Liver (tissue), 9 donors: ENCODE data around the gene SMIM35. TPM values are rescaled to one million over a fixed set of nuclear protein-coding genes. Genes with fewer than 3 reads are reported as not detected.

ENCODE experiments used
- DNase-seq: peaks from one replicate; pipeline ENCODE4 v3.0.0-alpha.2; 2017; ENCODE audit warnings: low spot score
- H3K27ac ChIP-seq, 2 donors: one replicate each; pipeline ENCODE4 v1.7.0; 2013; ENCODE audit warnings: inconsistent platforms in 2 of 2, low read length in 2 of 2, control low read depth in 1 of 2, low read depth in 1 of 2, mild to moderate bottlenecking in 1 of 2
- H3K27me3 ChIP-seq, 4 donors: one replicate each; pipeline versions ENCODE4 v1.6.1 to v1.7.0; 2013; ENCODE audit warnings: low read length in 3 of 4, inconsistent platforms in 1 of 4, mild to moderate bottlenecking in 1 of 4, moderate library complexity in 1 of 4; ENCODE audit not compliant: control insufficient read depth in 4 of 4, insufficient read depth in 4 of 4
- H3K36me3 ChIP-seq, 4 donors: one replicate each; pipeline versions ENCODE4 v1.6.1 to v1.7.0; 2013; ENCODE audit warnings: low read length in 3 of 4, mild to moderate bottlenecking in 3 of 4, low read depth in 1 of 4, moderate library complexity in 1 of 4; ENCODE audit not compliant: control insufficient read depth in 4 of 4, insufficient read depth in 3 of 4
- H3K4me1 ChIP-seq, 4 donors: one replicate each; pipeline versions ENCODE4 v1.6.1 to v1.7.0; 2013; ENCODE audit warnings: low read length in 3 of 4, mild to moderate bottlenecking in 3 of 4, moderate library complexity in 1 of 4; ENCODE audit not compliant: control insufficient read depth in 4 of 4, insufficient read depth in 4 of 4
- H3K4me3 ChIP-seq, 3 donors: one replicate each; pipeline versions ENCODE4 v1.6.1 to v1.7.0; 2013; ENCODE audit warnings: low read length in 3 of 3, control low read depth in 1 of 3, low read depth in 1 of 3, mild to moderate bottlenecking in 1 of 3
- H3K9ac ChIP-seq, 2 donors: one replicate each; pipeline ENCODE4 v1.7.0; 2013; ENCODE audit warnings: low read length in 2 of 2, mild to moderate bottlenecking in 2 of 2, moderate library complexity in 2 of 2, control low read depth in 1 of 2, low read depth in 1 of 2
- H3K9me3 ChIP-seq, 4 donors: one replicate each; pipeline versions ENCODE4 v1.6.1 to v1.7.0; 2013; ENCODE audit warnings: low read length in 3 of 4; ENCODE audit not compliant: control insufficient read depth in 4 of 4
- CTCF ChIP-seq: fragments of 150-350 bp; IDR thresholded peaks from 2 replicates; pipeline ENCODE4 v1.5.1; 2017; ENCODE audit warnings: improper control_type of control experiment, low read depth, low read length; ENCODE audit not compliant: missing input control
- EGR1 ChIP-seq, 2 donors: IDR thresholded peaks; 2 replicates each; pipeline ENCODE4 v1.6.1; 2016 to 2018; ENCODE audit warnings: antibody characterized with exemption in 2 of 2, low read depth in 2 of 2
- FOXA1 ChIP-seq: IDR thresholded peaks from 2 replicates; pipeline ENCODE4 v1.6.1; 2016; ENCODE audit warnings: antibody characterized with exemption
- FOXA2 ChIP-seq: IDR thresholded peaks from 2 replicates; pipeline ENCODE4 v1.6.1; 2016; ENCODE audit warnings: antibody characterized with exemption
- GABPA ChIP-seq, 2 donors: IDR thresholded peaks in 1 of 2; conservative IDR thresholded peaks in 1 of 2; 2 replicates each; pipeline ENCODE4 v1.6.1; 2016; ENCODE audit warnings: antibody characterized with exemption in 2 of 2, mild to moderate bottlenecking in 1 of 2, moderate library complexity in 1 of 2
- HNF4A ChIP-seq, 2 donors: conservative IDR thresholded peaks; 2 replicates each; pipeline ENCODE4 v1.6.1; 2016; ENCODE audit warnings: antibody characterized with exemption in 2 of 2, mild to moderate bottlenecking in 2 of 2
- HNF4G ChIP-seq: IDR thresholded peaks from 2 replicates; pipeline ENCODE4 v1.6.1; 2016; ENCODE audit warnings: antibody characterized with exemption
- JUND ChIP-seq, 2 donors: IDR thresholded peaks; 2 replicates each; pipeline ENCODE4 v1.6.1; 2016; ENCODE audit warnings: antibody characterized with exemption in 2 of 2
- NR2F2 ChIP-seq: IDR thresholded peaks from 2 replicates; pipeline ENCODE4 v1.6.1; 2016; ENCODE audit warnings: antibody characterized with exemption
- RAD21 ChIP-seq, 2 donors: IDR thresholded peaks; 2 replicates each; pipeline ENCODE4 v1.6.1; 2016; ENCODE audit warnings: antibody characterized with exemption in 2 of 2, mild to moderate bottlenecking in 2 of 2
- RXRA ChIP-seq, 2 donors: IDR thresholded peaks; 2 replicates each; pipeline ENCODE4 v1.6.1; 2017 to 2018; ENCODE audit warnings: antibody characterized with exemption in 2 of 2, mild to moderate bottlenecking in 1 of 2
- SP1 ChIP-seq: IDR thresholded peaks from 2 replicates; pipeline ENCODE4 v1.6.1; 2018; ENCODE audit warnings: antibody characterized with exemption, mild to moderate bottlenecking
- TAF1 ChIP-seq: conservative IDR thresholded peaks from 2 replicates; pipeline ENCODE4 v1.6.1; 2016; ENCODE audit warnings: antibody characterized with exemption, mild to moderate bottlenecking
- YY1 ChIP-seq: IDR thresholded peaks from 2 replicates; pipeline ENCODE4 v1.6.1; 2016; ENCODE audit warnings: antibody characterized with exemption, mild to moderate bottlenecking
- WGBS: extraction: QIAGEN DNeasy Blood & Tissue Kit; methylation state at CpG from one replicate; pipeline ENCODE4 v1.1.7; 2013; 5-methylcytosine and 5-hydroxymethylcytosine counted together
- polyA plus RNA-seq, 2 donors: library from polyadenylated mRNA; stranded (reverse) in 1 of 2; unstranded in 1 of 2; fragments of 200-250 nt in 1 of 2; fragments of >200 nt in 1 of 2; fragmentation: Nextera tagmentation in 1 of 2; extraction: Ambion mirVana in 1 of 2; gene quantifications; one replicate each; pipeline versions ENCODE4 v1.2.1 to v1.2.3, GENCODE V29; 2013 to 2015
- total RNA-seq, 2 donors: library from RNA; depleted of rRNA; stranded (reverse); fragments of >200 nt; gene quantifications; one replicate each; pipeline ENCODE4 v1.2.3, GENCODE V29; 2014
- TF ChIP-seq, protein P1 (sequence below): IDR thresholded peaks from 2 replicates; pipeline ENCODE4 v1.6.1; 2016; ENCODE audit warnings: antibody characterized with exemption
- TF ChIP-seq, protein P2 (sequence below): IDR thresholded peaks from 2 replicates; pipeline ENCODE4 v1.6.1; 2016; ENCODE audit warnings: antibody characterized with exemption
- TF ChIP-seq, protein P3 (sequence below): IDR thresholded peaks from 2 replicates; pipeline ENCODE4 v1.6.1; 2016; ENCODE audit warnings: antibody characterized with exemption
- TF ChIP-seq, protein P4 (sequence below): IDR thresholded peaks from 2 replicates; pipeline ENCODE4 v1.6.1; 2016; ENCODE audit warnings: antibody characterized with exemption, mild to moderate bottlenecking
- donor health status: healthy.
- donor health status: healthy.
- donor health status: healthy.
- donor health status: healthy.
- donor health status: healthy.

SMIM35 gene
- total and polyA plus RNA-seq, 4 donors: 0.07 TPM; not detected in 3

DNA sequence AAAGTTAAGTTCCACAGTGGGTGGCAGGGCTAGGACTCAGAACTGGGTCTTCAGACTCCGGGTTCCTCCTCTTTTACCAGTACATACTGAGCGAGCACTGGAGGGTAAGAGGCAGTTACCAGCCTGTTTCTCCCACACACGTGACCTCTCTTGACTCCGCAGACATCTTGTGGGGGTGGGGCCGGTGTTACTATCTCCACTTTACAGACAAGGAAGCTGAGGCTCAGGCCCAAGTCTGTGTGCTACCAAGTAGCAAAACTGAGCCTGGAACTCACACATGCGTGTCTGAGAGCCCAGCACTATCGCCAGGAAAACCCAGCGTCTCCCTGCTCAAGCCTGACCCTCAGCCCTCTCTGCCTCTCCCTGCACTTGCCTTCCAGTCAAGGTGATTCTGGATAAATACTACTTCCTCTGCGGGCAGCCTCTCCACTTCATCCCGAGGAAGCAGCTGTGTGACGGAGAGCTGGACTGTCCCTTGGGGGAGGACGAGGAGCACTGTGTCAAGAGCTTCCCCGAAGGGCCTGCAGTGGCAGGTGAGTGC is 16.0 kb upstream of the SMIM35 start:
- no peak overlapping the region for H3K4me3 ChIP-seq
- WGBS: 82% methylated on average over 13 of the region's 13 CpGs
- H3K9me3 ChIP-seq: no peaks in the 10 kb centered on the region
- no peak overlapping the region for H3K9ac ChIP-seq
- H3K36me3 ChIP-seq: no peaks in the 10 kb centered on the region
- no peaks in the 10 kb centered on the region for H3K27me3 ChIP-seq
- H3K27ac ChIP-seq: no peak overlapping the region
- H3K4me1 ChIP-seq: no peaks in the 10 kb centered on the region
- TF ChIP-seq CTCF (no peak), NR2F2 (no peak), HNF4G (no peak), RXRA (IDR thresholded peaks at IDR 0.05) (no peak), EGR1 (IDR thresholded peaks at IDR 0.05; ENCODE audit: low read depth in 2 of 2) (no peak), GABPA (IDR thresholded peaks at IDR 0.05 in 1 of 2, conservative IDR thresholded peaks at IDR 0.05 in 1 of 2) (no peak), HNF4A (conservative IDR thresholded peaks at IDR 0.05) (no peak), TAF1 (no peak), JUND (IDR thresholded peaks at IDR 0.05) (no peak), RAD21 (IDR thresholded peaks at IDR 0.05) (no peak), FOXA2 (no peak), FOXA1 (no peak), YY1 (no peak), SP1 (no peak)
- TF ChIP-seq, protein P1, sequence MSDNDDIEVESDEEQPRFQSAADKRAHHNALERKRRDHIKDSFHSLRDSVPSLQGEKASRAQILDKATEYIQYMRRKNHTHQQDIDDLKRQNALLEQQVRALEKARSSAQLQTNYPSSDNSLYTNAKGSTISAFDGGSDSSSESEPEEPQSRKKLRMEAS: no peak
- TF ChIP-seq, protein P2, sequence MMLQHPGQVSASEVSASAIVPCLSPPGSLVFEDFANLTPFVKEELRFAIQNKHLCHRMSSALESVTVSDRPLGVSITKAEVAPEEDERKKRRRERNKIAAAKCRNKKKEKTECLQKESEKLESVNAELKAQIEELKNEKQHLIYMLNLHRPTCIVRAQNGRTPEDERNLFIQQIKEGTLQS: no peak
- TF ChIP-seq, protein P3, sequence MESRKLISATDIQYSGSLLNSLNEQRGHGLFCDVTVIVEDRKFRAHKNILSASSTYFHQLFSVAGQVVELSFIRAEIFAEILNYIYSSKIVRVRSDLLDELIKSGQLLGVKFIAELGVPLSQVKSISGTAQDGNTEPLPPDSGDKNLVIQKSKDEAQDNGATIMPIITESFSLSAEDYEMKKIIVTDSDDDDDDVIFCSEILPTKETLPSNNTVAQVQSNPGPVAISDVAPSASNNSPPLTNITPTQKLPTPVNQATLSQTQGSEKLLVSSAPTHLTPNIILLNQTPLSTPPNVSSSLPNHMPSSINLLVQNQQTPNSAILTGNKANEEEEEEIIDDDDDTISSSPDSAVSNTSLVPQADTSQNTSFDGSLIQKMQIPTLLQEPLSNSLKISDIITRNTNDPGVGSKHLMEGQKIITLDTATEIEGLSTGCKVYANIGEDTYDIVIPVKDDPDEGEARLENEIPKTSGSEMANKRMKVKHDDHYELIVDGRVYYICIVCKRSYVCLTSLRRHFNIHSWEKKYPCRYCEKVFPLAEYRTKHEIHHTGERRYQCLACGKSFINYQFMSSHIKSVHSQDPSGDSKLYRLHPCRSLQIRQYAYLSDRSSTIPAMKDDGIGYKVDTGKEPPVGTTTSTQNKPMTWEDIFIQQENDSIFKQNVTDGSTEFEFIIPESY: no peak
- TF ChIP-seq, protein P4, sequence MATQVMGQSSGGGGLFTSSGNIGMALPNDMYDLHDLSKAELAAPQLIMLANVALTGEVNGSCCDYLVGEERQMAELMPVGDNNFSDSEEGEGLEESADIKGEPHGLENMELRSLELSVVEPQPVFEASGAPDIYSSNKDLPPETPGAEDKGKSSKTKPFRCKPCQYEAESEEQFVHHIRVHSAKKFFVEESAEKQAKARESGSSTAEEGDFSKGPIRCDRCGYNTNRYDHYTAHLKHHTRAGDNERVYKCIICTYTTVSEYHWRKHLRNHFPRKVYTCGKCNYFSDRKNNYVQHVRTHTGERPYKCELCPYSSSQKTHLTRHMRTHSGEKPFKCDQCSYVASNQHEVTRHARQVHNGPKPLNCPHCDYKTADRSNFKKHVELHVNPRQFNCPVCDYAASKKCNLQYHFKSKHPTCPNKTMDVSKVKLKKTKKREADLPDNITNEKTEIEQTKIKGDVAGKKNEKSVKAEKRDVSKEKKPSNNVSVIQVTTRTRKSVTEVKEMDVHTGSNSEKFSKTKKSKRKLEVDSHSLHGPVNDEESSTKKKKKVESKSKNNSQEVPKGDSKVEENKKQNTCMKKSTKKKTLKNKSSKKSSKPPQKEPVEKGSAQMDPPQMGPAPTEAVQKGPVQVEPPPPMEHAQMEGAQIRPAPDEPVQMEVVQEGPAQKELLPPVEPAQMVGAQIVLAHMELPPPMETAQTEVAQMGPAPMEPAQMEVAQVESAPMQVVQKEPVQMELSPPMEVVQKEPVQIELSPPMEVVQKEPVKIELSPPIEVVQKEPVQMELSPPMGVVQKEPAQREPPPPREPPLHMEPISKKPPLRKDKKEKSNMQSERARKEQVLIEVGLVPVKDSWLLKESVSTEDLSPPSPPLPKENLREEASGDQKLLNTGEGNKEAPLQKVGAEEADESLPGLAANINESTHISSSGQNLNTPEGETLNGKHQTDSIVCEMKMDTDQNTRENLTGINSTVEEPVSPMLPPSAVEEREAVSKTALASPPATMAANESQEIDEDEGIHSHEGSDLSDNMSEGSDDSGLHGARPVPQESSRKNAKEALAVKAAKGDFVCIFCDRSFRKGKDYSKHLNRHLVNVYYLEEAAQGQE: no peak
- DNase-seq: no peak
